SK-N-SH (cell line): ENCODE data around the gene EFCAB6. TPM values are rescaled to one million over a fixed set of nuclear protein-coding genes. Genes with fewer than 3 reads are reported as not detected.

Experiments
- CTCF ChIA-PET: fragments of 300-600, 350-600 bp; formaldehyde crosslinking; extraction: SDS; loops from one replicate; lab custom pipeline; 2021; lab: Yijun Ruan, JAX
- POLR2A ChIA-PET: fragments of 350-600 bp; sonication (Branson Sonifier 250); formaldehyde crosslinking; extraction: SDS; loops from one replicate; lab custom pipeline; 2020; ENCODE audit warnings: antibody characterized with exemption, inconsistent platforms; lab: Yijun Ruan, JAX
- DNase-seq: peaks from one replicate; pipeline ENCODE4 v3.0.0; 2012
- H2AFZ ChIP-seq: fragments of 200-600 bp; sonication (generic); 2 replicates; pipeline ENCODE4 v1.8.1; 2016; ENCODE audit warnings: antibody characterized with exemption, mild to moderate bottlenecking, low read depth
- H3F3A ChIP-seq: fragments of 200-600 bp; sonication (generic); replicated peaks from 2 replicates; pipeline ENCODE3; 2016; ENCODE audit warnings: antibody characterized with exemption, mild to moderate bottlenecking; ENCODE audit not compliant: insufficient read depth
- H3K27ac ChIP-seq, 2 experiments: fragments of 200-500 bp in 1 of 2; fragments of 200-600 bp in 1 of 2; sonication (Bioruptor generic) in 1 of 2; sonication (generic), shearing (Covaris generic) in 1 of 2; 2 replicates each; pipeline versions ENCODE4 v1.5.1 to v1.6.1; 2014 to 2016; ENCODE audit warnings: low read depth in 2 of 2, inconsistent platforms in 1 of 2, low read length in 1 of 2, mild to moderate bottlenecking in 1 of 2, mixed read lengths in 1 of 2
- H3K27me3 ChIP-seq: fragments of 200-600 bp; sonication (generic), shearing (Covaris generic); 2 replicates; pipeline ENCODE4 v1.6.1; 2016; ENCODE audit warnings: mixed run types; ENCODE audit not compliant: insufficient read depth
- H3K36me3 ChIP-seq, 2 experiments: fragments of 200-500 bp in 1 of 2; fragments of 200-600 bp in 1 of 2; sonication (Bioruptor generic) in 1 of 2; sonication (generic) in 1 of 2; replicated peaks in 1 of 2; 2 replicates each; pipeline versions ENCODE3 to v1.5.1; 2014 to 2016; ENCODE audit warnings: low read length in 1 of 2, mild to moderate bottlenecking in 1 of 2; ENCODE audit not compliant: insufficient read depth in 2 of 2, control insufficient read depth in 1 of 2
- H3K4me1 ChIP-seq, 2 experiments: fragments of 200-500 bp in 1 of 2; fragments of 200-600 bp in 1 of 2; sonication (Bioruptor generic) in 1 of 2; sonication (generic), shearing (Covaris generic) in 1 of 2; 2 replicates each; pipeline versions ENCODE4 v1.5.1 to v1.6.1; 2014 to 2016; ENCODE audit warnings: low read depth in 1 of 2, low read length in 1 of 2, mixed run types in 1 of 2; ENCODE audit not compliant: insufficient read depth in 2 of 2, control insufficient read depth in 1 of 2
- H3K4me2 ChIP-seq: fragments of 200-600 bp; sonication (generic), shearing (Covaris generic); 2 replicates; pipeline ENCODE4 v1.6.1; 2017; ENCODE audit warnings: mixed run types
- H3K4me3 ChIP-seq, 2 experiments: fragments of 200-500 bp in 1 of 2; fragments of 200-600 bp in 1 of 2; sonication (Bioruptor generic) in 1 of 2; sonication (generic), shearing (Covaris generic) in 1 of 2; 2 replicates each; pipeline versions ENCODE4 v1.5.1 to v1.8.1; 2014 to 2016; ENCODE audit warnings: low read depth in 2 of 2, inconsistent platforms in 1 of 2, low read length in 1 of 2, mild to moderate bottlenecking in 1 of 2, mixed read lengths in 1 of 2, moderate library complexity in 1 of 2
- H3K79me2 ChIP-seq: fragments of 200-600 bp; sonication (generic); 2 replicates; pipeline ENCODE4 v1.8.1; 2017; ENCODE audit warnings: mild to moderate bottlenecking; ENCODE audit not compliant: insufficient read depth
- H3K9ac ChIP-seq: fragments of 200-600 bp; sonication (generic); 2 replicates; pipeline ENCODE4 v1.6.1; 2017; ENCODE audit warnings: mixed run types
- H3K9me2 ChIP-seq: fragments of 200-600 bp; sonication (generic); 2 replicates; pipeline ENCODE4 v1.6.1; 2017; ENCODE audit warnings: mixed run types
- H3K9me3 ChIP-seq: fragments of 200-600 bp; sonication (generic); 2 replicates; pipeline ENCODE4 v1.6.1; 2017; ENCODE audit warnings: mixed run types, mild to moderate bottlenecking, moderate library complexity
- H4K20me1 ChIP-seq: fragments of 200-600 bp; sonication (generic); 2 replicates; pipeline ENCODE4 v1.6.1; 2017; ENCODE audit warnings: mild to moderate bottlenecking, mixed run types; ENCODE audit not compliant: insufficient read depth
- GABPA ChIP-seq: IDR thresholded peaks from 2 replicates; pipeline ENCODE4 v1.4.0; 2012; ENCODE audit warnings: low read depth, mild to moderate bottlenecking
- MAX ChIP-seq: IDR thresholded peaks from 2 replicates; pipeline ENCODE4 v1.4.0; 2012; ENCODE audit warnings: low read depth
- RCOR1 ChIP-seq: fragments of 150-350 bp; IDR thresholded peaks from 2 replicates; pipeline ENCODE4 v1.6.1; 2017; ENCODE audit warnings: antibody characterized with exemption, low read length
- TAF1 ChIP-seq: IDR thresholded peaks from 2 replicates; pipeline ENCODE4 v1.6.1; 2012; ENCODE audit warnings: low read depth, mild to moderate bottlenecking, low read length, moderate library complexity, borderline replicate concordance
- TCF12 ChIP-seq: IDR thresholded peaks from 2 replicates; pipeline ENCODE4 v1.4.0; 2012
- TEAD4 ChIP-seq: IDR thresholded peaks from 2 replicates; pipeline ENCODE4 v1.4.0; 2012; ENCODE audit warnings: mild to moderate bottlenecking, borderline replicate concordance; ENCODE audit not compliant: insufficient read depth
- WGBS: methylation state at CpG from one replicate; pipeline ENCODE4 v1.1.6; 2017; ENCODE audit warnings: low lambda C conversion rate; 5-methylcytosine and 5-hydroxymethylcytosine counted together
- polyA plus RNA-seq, 3 experiments: library from polyadenylated mRNA; depleted of rRNA; stranded (reverse); fragments of >200 nt; gene quantifications; 2 replicates each; pipeline ENCODE4 v1.2.3, GENCODE V29; 2012
- TF ChIP-seq, protein P1 (sequence below): fragments of 200-600 bp; sonication (generic); IDR thresholded peaks from 2 replicates; pipeline ENCODE4 v1.6.1; 2017; ENCODE audit warnings: antibody characterized with exemption, mild to moderate bottlenecking, moderate library complexity
- TF ChIP-seq, protein P2 (sequence below): fragments of 150-350 bp; IDR thresholded peaks from 2 replicates; pipeline ENCODE4 v1.6.1; 2016; ENCODE audit warnings: mild to moderate bottlenecking, low read depth, low read length
- TF ChIP-seq, protein P3 (sequence below): IDR thresholded peaks from 2 replicates; pipeline ENCODE4 v1.6.1; 2012; ENCODE audit warnings: mild to moderate bottlenecking, low read depth, low read length, moderate library complexity

The EFCAB6 gene
- polyA plus RNA-seq, 1 of the 3 experiments (the other 2 are of a cell fraction), result 0.46 TPM

DNA sequence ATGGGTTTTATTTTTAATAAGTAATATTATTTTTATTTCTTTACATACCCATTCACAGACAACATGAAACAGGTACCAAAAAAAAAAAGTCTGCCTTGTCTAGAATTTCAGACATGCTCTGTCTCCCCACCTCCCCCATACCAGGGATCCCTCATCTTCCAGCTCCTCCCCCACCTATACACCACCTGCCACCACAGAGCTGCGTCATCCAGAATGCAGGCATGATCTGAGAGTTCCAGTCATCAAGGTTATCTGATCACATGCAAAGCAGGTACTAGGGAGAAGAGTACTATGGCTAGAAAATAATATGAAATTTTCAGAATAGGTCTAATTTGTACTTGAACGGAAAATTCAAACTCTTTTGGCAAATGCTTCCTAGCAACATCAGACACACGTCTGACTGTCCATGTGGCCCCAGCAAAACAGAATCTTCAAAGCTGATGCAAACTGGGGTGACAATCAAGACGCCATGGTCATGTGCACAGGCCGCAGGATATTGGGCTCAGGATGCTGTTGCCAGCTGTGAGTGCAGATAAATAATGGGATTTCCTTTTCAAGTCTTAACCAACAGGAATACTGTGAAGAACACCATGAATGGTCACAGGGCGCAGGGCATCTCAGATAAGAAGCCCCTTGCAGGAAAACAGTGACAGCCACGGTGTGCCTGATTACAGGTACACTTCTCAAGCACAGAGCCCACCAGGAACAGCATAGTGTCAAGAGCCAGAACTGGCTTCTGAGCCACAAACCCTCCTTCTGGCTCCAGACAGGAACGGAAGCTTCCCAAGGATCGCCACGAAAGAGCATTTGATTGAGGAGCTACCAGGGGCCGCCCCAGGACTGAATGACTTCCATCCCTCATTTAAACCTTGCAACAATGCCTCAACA lies 169.5 kb downstream of the EFCAB6 start (continued):
- TF ChIP-seq TAF1 (no peak), GABPA (no peak), MAX (no peak)
- TF ChIP-seq, protein P1, sequence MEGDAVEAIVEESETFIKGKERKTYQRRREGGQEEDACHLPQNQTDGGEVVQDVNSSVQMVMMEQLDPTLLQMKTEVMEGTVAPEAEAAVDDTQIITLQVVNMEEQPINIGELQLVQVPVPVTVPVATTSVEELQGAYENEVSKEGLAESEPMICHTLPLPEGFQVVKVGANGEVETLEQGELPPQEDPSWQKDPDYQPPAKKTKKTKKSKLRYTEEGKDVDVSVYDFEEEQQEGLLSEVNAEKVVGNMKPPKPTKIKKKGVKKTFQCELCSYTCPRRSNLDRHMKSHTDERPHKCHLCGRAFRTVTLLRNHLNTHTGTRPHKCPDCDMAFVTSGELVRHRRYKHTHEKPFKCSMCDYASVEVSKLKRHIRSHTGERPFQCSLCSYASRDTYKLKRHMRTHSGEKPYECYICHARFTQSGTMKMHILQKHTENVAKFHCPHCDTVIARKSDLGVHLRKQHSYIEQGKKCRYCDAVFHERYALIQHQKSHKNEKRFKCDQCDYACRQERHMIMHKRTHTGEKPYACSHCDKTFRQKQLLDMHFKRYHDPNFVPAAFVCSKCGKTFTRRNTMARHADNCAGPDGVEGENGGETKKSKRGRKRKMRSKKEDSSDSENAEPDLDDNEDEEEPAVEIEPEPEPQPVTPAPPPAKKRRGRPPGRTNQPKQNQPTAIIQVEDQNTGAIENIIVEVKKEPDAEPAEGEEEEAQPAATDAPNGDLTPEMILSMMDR, result no peak
- TF ChIP-seq, protein P2, sequence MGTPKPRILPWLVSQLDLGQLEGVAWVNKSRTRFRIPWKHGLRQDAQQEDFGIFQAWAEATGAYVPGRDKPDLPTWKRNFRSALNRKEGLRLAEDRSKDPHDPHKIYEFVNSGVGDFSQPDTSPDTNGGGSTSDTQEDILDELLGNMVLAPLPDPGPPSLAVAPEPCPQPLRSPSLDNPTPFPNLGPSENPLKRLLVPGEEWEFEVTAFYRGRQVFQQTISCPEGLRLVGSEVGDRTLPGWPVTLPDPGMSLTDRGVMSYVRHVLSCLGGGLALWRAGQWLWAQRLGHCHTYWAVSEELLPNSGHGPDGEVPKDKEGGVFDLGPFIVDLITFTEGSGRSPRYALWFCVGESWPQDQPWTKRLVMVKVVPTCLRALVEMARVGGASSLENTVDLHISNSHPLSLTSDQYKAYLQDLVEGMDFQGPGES, result no peak

- no peak overlapping the region for H3K4me3 ChIP-seq
- CTCF ChIA-PET, result no interaction called here
Observed at GRCh38 chr22:43639228-43639948, 172.7 kb downstream of the EFCAB6 start.

DNA sequence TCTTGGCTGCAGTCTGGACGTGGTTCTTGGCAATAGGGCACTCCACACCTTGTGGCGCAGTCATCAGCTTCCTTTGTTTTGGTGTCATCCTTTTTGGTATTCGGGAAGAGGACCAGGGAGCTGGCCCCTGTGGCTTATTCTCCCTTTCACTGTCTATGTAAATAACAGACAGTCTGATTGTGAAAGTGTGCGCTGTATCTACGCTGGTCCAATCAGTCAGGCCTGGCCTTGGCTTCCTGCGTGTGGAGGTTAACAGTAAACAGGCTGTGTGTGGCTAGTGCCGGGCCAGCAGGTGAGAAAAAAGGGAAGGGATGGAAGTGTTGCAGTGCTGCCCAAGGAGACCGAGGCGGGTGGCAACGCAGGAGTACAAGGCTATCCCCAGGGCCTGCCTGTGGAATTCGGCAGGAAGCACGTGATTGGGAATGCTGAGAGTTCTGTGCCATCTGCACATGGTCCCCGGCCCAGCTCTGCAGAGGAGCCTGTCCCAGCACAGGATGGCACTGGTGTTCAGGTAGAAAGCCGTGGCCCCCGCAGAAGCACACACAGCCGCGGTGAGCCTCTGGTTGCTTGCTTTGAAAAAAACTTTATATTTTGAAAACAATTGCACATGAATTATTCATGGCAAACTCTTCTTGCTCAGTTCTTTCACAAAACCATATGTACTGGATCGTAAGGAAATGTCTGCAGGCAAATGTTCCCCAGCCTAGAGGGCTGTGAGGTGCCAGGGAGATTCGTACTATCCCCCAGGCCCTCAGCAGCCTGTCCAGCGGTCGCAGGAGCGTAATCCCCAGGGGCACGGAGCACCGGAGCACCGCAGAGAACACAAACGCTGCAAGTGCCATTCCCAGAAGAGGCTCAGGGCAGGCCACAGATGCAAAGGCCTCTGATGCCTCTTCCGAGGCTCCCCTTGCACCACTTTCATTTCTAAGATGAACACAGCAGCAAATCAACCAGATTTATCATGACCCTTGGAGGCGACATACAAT lies 174.5 kb downstream of the EFCAB6 start:
- Histone ChIP-seq H3K9me2 (no peaks in the 10 kb centered on the region), H3K4me2 (no peak overlapping the region), H3K4me1 (no peaks in the 10 kb centered on the region), H3K36me3 (no peaks in the 10 kb centered on the region), H3K4me3 (no peak overlapping the region), H3K9me3 (no peaks in the 10 kb centered on the region), H3K27ac (no peak overlapping the region), H3K9ac (no peak overlapping the region), H2AFZ (no peak overlapping the region), H3K79me2 (no peaks in the 10 kb centered on the region), H3K27me3 (no peaks in the 10 kb centered on the region), H3F3A (no peaks in the 10 kb centered on the region), H4K20me1 (no peaks in the 10 kb centered on the region)
- POLR2A ChIA-PET, result no interaction called here
- 84% methylated on average over 9 of the region's 28 CpGs for WGBS
- CTCF ChIA-PET, result no interaction called here
- TF ChIP-seq, protein P3, sequence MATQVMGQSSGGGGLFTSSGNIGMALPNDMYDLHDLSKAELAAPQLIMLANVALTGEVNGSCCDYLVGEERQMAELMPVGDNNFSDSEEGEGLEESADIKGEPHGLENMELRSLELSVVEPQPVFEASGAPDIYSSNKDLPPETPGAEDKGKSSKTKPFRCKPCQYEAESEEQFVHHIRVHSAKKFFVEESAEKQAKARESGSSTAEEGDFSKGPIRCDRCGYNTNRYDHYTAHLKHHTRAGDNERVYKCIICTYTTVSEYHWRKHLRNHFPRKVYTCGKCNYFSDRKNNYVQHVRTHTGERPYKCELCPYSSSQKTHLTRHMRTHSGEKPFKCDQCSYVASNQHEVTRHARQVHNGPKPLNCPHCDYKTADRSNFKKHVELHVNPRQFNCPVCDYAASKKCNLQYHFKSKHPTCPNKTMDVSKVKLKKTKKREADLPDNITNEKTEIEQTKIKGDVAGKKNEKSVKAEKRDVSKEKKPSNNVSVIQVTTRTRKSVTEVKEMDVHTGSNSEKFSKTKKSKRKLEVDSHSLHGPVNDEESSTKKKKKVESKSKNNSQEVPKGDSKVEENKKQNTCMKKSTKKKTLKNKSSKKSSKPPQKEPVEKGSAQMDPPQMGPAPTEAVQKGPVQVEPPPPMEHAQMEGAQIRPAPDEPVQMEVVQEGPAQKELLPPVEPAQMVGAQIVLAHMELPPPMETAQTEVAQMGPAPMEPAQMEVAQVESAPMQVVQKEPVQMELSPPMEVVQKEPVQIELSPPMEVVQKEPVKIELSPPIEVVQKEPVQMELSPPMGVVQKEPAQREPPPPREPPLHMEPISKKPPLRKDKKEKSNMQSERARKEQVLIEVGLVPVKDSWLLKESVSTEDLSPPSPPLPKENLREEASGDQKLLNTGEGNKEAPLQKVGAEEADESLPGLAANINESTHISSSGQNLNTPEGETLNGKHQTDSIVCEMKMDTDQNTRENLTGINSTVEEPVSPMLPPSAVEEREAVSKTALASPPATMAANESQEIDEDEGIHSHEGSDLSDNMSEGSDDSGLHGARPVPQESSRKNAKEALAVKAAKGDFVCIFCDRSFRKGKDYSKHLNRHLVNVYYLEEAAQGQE, result no peak
- TF ChIP-seq, protein P1, result no peak
- no peak for TF ChIP-seq RCOR1
- TF ChIP-seq TEAD4, result no peak
- no peak for DNase-seq

More at GRCh38 chr22:43639228-43639948, 172.7 kb downstream of the EFCAB6 start:
- POLR2A ChIA-PET, result no interaction called here
- no peaks in the 10 kb centered on the region for H3F3A ChIP-seq
- 25% methylated on average over 3 of the region's 3 CpGs for WGBS
- H3K79me2 ChIP-seq, result no peaks in the 10 kb centered on the region
- no peaks in the 10 kb centered on the region for H3K9me2 ChIP-seq
- no peak for TF ChIP-seq TCF12
- TF ChIP-seq, all 33 proteins: peak for 0
- Histone ChIP-seq H3K9ac (no peak overlapping the region), H3K27ac (no peak overlapping the region), H3K4me2 (no peak overlapping the region), H2AFZ (no peak overlapping the region), H3K4me1 (no peaks in the 10 kb centered on the region), H4K20me1 (no peaks in the 10 kb centered on the region), H3K36me3 (no peaks in the 10 kb centered on the region), H3K27me3 (no peaks in the 10 kb centered on the region), H3K9me3 (no peaks in the 10 kb centered on the region)
- DNase-seq, result no peak
